Measurements from ENCODE around the gene CC2D1A. TPM values are rescaled to one million over a fixed set of nuclear protein-coding genes. Genes with fewer than 3 reads are reported as not detected.

The CC2D1A gene
- total RNA-seq, 1 donor from 2014 or later: 35.2 TPM

- DNase-seq (ENCODE audit: low spot score): no peak
- Mint-ChIP-seq H3K9me3 (ENCODE audit: low read depth) (no peaks in the 10 kb centered on the region), H3K36me3 (ENCODE audit: low read depth) (peaks cover 8% of the 10 kb centered on the region), H3K4me3 (ENCODE audit: unreplicated experiment) (no peak overlapping the region), H3K27ac (ENCODE audit: unreplicated experiment) (no peak overlapping the region), H3K27me3 (ENCODE audit: low read depth) (no peaks in the 10 kb centered on the region), H3K4me1 (ENCODE audit: low read depth) (peaks cover 13% of the 10 kb centered on the region)
- TF ChIP-seq, protein P1, sequence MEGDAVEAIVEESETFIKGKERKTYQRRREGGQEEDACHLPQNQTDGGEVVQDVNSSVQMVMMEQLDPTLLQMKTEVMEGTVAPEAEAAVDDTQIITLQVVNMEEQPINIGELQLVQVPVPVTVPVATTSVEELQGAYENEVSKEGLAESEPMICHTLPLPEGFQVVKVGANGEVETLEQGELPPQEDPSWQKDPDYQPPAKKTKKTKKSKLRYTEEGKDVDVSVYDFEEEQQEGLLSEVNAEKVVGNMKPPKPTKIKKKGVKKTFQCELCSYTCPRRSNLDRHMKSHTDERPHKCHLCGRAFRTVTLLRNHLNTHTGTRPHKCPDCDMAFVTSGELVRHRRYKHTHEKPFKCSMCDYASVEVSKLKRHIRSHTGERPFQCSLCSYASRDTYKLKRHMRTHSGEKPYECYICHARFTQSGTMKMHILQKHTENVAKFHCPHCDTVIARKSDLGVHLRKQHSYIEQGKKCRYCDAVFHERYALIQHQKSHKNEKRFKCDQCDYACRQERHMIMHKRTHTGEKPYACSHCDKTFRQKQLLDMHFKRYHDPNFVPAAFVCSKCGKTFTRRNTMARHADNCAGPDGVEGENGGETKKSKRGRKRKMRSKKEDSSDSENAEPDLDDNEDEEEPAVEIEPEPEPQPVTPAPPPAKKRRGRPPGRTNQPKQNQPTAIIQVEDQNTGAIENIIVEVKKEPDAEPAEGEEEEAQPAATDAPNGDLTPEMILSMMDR (IDR thresholded peaks at IDR 0.05): no peak
Observed at GRCh38 chr19:13908674-13909073, 2.7 kb downstream of the CC2D1A start.

DNA sequence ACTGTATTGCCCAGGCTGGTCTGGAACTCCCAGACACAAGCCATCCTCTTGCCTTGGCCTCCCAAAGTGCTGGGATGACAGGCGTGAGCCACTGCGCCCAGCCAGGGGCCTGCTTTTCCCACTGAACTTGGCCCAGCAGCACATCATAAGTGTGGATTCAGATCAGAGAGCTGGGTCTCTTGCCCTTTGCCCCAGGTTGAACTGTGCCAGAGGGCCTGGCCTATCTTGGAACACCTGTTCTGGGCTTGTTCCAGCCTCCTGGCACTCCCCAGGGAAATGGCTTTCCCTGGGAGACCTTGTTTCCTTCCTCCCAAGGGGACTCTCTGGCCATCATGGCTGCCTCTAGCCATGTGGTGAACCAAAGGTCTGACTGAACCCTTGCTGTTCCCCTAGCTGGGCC lies 3.4 kb downstream of the CC2D1A start:
- Mint-ChIP-seq H3K27me3 (ENCODE audit: low read depth) (no peaks in the 10 kb centered on the region), H3K27ac (ENCODE audit: unreplicated experiment) (no peak overlapping the region), H3K9me3 (ENCODE audit: low read depth) (no peaks in the 10 kb centered on the region)

GRCh38 chr19:13913352-13913751 lies 7.4 kb downstream of the CC2D1A start:
- peaks cover 16% of the 10 kb centered on the region for H3K36me3 Mint-ChIP-seq (ENCODE audit: low read depth)
- H3K4me1 Mint-ChIP-seq (ENCODE audit: low read depth): no peaks in the 10 kb centered on the region
- H3K4me3 Mint-ChIP-seq (ENCODE audit: unreplicated experiment): no peak overlapping the region
- H3K27ac Mint-ChIP-seq (ENCODE audit: unreplicated experiment): no peak overlapping the region
- DNase-seq (ENCODE audit: low spot score): no peak
- TF ChIP-seq, protein P1 (IDR thresholded peaks at IDR 0.05): no peak
- no peaks in the 10 kb centered on the region for H3K9me3 Mint-ChIP-seq (ENCODE audit: low read depth)
- H3K27me3 Mint-ChIP-seq (ENCODE audit: low read depth): no peaks in the 10 kb centered on the region

More for the DNA sequence above, 3.4 kb downstream of the CC2D1A start:
- peaks cover 13% of the 10 kb centered on the region for H3K4me1 Mint-ChIP-seq (ENCODE audit: low read depth)
- H3K36me3 Mint-ChIP-seq (ENCODE audit: low read depth): peaks cover 8% of the 10 kb centered on the region
- no peak overlapping the region for H3K4me3 Mint-ChIP-seq (ENCODE audit: unreplicated experiment)
- DNase-seq (ENCODE audit: low spot score): no peak
- TF ChIP-seq, protein P1 (IDR thresholded peaks at IDR 0.05): no peak

- no peak overlapping the region for H3K27ac Mint-ChIP-seq (ENCODE audit: unreplicated experiment)
- peaks cover 16% of the 10 kb centered on the region for H3K36me3 Mint-ChIP-seq (ENCODE audit: low read depth)
- TF ChIP-seq, protein P1 (IDR thresholded peaks at IDR 0.05): no peak
- H3K27me3 Mint-ChIP-seq (ENCODE audit: low read depth): no peaks in the 10 kb centered on the region
- no peaks in the 10 kb centered on the region for H3K9me3 Mint-ChIP-seq (ENCODE audit: low read depth)
- H3K4me3 Mint-ChIP-seq (ENCODE audit: unreplicated experiment): no peak overlapping the region
- H3K4me1 Mint-ChIP-seq (ENCODE audit: low read depth): no peaks in the 10 kb centered on the region
- no peak for DNase-seq (ENCODE audit: low spot score)
Observed at GRCh38 chr19:13914777-13915176, 8.8 kb downstream of the CC2D1A start.

- TF ChIP-seq, protein P1 (IDR thresholded peaks at IDR 0.05): no peak
- H3K4me1 Mint-ChIP-seq (ENCODE audit: low read depth): no peaks in the 10 kb centered on the region
- H3K27me3 Mint-ChIP-seq (ENCODE audit: low read depth): no peaks in the 10 kb centered on the region
- peaks cover 4% of the 10 kb centered on the region for H3K9me3 Mint-ChIP-seq (ENCODE audit: low read depth)
- peaks cover 32% of the 10 kb centered on the region for H3K36me3 Mint-ChIP-seq (ENCODE audit: low read depth)
- no peak for DNase-seq (ENCODE audit: low spot score)
- H3K27ac Mint-ChIP-seq (ENCODE audit: unreplicated experiment): no peak overlapping the region
- H3K4me3 Mint-ChIP-seq (ENCODE audit: unreplicated experiment): no peak overlapping the region
Observed at GRCh38 chr19:13917888-13918406, 11.9 kb downstream of the CC2D1A start.
